ENCODE measurements around the gene SNRPD3. TPM values are rescaled to one million over a fixed set of nuclear protein-coding genes. Genes with fewer than 3 reads are reported as not detected.
"Not testable (repeated sequence)": the region's sequence is repeated elsewhere in the genome, so short reads cannot be mapped to it uniquely, and the experiment has no call there.

Gene SNRPD3
- polyA plus RNA-seq, 3 donors = 221 to 231 (median 227) TPM

DNA sequence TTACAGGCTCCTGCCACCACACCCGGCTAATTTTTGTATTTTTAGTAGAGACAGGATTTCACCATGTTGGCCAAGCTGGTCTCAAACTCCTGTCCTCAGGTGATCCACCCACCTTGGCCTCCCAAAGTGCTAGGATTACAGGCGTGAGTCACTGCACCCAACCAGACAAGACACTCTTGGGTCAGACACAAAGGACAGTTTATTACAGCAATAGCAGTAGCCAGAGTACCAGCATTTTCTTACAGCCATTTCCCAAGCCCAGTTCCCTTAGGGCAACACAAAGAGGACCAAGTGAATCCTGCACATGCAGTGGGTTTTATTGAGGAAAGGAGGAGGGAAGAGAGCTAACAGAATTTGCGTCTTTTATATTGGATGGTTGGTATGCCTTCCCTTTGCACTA lies 24.8 kb upstream of the SNRPD3 start:
- not testable (repeated sequence) for DNase-seq (ENCODE audit: low read depth in 3 of 3, low spot score in 2 of 3)

DNA sequence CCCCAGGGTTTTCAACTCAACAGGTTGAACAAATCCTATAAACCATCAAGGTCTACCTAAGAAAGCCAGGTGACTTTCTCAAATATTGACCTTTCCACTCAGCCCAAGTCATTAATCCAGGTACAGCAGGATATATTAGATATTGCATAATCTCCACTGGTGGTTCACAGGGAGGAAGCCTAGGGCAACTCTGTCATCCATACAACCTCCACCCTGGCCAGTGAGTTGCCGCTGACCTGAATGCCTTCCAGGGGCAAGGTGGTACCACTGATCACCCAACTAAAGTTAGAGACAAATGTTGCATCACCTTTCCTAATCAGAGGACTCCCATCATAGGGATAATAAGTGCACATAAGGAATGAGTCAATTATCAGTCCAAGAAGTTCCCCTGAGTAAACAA lies 23.7 kb upstream of the SNRPD3 start:
- DNase-seq (ENCODE audit: low read depth in 3 of 3, low spot score in 2 of 3) = no peak

DNA sequence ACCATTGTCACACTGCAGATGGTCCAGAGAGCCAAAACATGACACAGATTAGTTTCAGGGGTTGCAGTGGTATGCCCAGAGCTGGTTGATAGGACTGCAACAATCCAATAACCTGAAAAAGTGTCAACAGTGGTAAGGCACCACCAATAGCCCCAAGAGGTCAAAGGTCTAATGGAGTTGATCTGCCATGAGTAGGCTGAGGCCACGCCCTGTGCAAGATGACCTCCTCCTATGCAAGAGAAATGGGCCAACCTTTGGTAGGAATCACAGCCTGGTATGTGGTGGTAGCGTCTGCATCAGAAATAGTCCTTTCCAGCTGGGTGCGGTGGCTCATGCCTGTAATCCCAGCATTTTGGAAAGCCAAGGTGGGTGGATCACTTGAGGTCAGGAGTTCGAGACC lies 20.5 kb upstream of the SNRPD3 start:
- no peak for DNase-seq (ENCODE audit: low read depth in 3 of 3, low spot score in 2 of 3)

DNA sequence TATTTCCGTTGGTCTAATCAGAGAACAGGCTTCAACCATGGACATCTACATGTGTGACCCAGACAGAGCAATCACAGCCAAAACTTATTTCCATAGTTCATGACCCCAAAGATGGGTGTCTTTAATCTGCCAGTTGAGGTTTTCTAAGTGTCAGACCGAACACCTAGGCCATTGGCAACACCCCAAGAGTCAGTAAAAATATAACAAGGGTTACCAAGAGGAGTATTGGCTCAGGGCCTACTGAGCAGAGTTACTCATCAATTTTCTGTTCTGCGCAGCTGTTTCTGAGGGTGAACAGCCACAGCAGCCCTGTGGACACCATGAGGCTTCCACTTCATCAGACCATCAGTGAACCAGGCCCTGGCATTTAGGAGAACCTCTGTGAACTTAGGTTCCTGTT lies 19.7 kb upstream of the SNRPD3 start:
- DNase-seq (ENCODE audit: low read depth in 3 of 3, low spot score in 2 of 3) = no peak

DNA sequence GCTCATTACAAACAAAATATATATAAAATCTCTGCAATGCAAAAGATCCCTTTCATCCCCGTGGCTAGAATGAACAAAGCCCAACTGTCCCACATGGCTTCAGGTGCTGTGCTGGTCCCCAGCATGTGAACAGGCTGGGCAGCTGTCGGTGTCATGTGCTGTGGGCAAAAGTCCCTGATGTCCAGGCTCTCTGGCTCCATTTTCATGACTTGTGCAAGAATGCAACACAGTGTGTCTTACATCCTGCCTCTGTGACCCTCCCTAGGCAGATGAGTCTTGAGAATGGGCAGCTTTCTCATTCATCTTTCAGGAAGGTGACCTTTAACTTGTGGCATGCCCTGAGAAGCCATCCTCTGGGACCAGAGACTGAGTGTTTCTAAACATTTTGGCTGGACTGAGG lies 15.3 kb upstream of the SNRPD3 start:
- no peak for DNase-seq (ENCODE audit: low read depth in 3 of 3, low spot score in 2 of 3)

DNA sequence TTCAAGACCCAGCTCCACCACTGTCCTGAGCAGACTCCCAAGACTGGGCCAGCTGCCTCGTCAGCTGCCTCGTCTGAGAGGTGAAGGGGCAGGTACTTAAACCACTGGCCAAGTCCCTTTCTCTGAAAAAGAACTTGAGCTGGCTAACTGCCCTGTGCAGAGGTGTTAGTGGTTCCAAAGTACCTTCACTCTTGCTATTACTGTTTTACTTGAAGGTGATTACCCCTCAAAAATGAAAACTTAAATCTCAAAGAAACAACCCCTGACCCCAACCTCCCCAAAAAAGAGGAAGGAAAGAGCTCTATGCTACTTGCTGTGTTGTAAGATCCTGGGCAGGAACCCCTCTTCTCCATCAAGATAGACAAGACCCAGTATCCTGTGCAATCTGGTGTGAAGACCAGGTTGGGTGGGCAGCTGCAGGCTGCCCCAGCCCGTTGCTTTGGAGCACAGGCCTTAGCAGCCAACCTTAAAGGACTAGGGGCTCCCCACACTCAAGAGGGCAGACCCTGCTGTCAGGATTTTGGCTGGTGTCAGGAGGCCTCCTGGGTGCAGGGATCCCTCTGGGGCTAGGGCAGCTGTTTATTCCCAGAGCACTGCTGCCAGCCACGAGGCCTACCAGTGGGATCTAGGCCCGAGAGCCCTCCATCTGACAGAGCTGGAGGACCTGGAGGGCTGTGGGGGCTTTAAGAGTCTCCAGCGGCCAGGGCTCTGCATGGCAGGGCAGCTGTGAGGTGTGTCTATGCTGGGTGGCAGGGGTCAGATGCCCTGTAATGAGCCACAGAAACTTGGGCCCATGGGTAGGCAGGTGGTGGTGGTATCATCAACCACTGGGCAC lies 13.9 kb upstream of the SNRPD3 start:
- DNase-seq (ENCODE audit: low read depth in 3 of 3, low spot score in 2 of 3) = no peak

DNA sequence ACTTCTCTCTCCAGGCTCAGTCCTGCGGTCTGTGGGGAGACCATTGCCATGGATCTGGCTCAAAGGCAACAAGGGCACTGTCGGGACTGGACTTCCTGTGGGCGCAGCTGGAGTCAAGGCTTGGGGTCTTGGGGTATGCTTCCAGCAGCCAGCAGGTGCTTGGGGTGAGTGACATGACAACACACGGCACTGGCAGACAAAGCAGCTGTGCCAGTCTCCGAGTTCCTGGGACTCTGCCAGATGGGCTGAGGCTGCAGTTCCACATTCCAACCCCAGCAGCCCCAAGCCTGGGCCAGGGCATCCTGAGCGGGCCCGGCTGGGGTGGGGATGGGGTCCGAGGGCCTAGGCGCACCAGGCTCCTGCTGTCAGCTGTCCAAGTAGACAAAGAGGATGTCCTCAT lies 13.2 kb upstream of the SNRPD3 start:
- no peak for DNase-seq (ENCODE audit: low read depth in 3 of 3, low spot score in 2 of 3)

DNA sequence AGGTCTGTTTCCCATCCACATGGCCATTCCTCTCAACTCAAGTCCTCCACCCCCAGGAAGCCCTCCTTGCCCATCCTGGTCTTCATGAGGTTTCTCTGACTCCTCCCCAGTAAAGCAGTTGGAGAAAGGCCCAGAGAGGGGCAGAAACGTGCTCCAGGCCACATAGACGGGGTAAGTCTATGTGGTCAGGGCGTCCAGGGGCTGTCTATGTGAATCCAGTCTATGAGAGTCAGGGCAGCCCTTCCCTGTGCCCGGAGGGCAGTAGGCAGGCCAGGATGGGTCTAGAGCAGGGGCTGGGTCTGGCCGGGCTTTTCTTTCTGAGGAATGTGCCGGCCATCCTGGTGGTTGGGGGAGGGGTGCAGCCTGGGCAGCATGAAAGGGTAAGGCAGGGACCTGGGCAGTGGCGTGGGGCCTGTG lies 12.6 kb upstream of the SNRPD3 start:
- DNase-seq (ENCODE audit: low read depth in 3 of 3, low spot score in 2 of 3) = no peak

DNA sequence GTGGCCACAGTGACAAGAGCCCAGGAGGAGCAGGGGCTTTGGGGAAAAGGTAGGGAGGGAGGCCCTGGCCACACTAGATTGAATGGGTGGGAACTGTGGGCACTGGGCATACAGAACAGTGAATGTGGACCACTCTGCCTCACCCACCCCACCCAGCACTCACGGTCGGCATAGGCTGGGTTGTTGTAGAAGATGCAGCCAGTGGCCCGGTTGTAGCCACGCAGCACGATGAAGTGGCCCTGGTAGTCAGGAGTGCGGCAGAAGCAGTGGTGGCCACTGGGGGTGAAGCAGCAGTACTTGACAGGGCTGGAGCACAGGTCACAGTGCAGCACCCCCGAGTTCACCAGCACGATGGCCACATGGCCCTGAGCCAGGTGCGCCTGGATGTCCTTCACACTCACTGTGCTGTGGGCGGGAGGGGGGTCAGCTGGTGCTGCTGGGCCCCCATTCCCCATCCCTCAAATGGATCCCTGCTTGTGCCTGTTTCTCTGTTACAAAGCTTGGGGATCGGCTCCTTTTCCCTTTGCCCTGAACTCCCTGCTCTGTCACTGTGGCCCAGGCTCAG lies 12.0 kb upstream of the SNRPD3 start:
- no peak for DNase-seq (ENCODE audit: low read depth in 3 of 3, low spot score in 2 of 3)

DNA sequence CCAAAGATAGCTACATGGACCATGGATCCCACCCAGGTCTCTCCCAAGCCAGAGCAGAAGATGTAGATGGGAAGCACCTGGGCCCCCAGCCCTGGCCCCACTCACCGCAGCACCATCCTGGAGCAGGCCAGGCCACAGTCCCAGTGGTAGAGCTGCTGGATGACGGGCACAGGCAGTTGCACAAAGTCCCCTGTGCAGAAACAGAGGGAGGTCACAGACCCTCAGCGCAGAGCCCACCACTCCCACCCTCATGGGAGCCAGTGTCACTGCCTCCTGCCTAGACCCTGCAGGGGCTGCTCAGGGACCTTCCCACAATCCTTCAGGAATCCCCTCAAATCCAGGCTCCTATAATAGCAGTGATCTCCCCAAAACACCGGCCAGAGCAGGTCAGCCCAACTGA lies 7.0 kb upstream of the SNRPD3 start:
- no peak for DNase-seq (ENCODE audit: low read depth in 3 of 3, low spot score in 2 of 3)

DNA sequence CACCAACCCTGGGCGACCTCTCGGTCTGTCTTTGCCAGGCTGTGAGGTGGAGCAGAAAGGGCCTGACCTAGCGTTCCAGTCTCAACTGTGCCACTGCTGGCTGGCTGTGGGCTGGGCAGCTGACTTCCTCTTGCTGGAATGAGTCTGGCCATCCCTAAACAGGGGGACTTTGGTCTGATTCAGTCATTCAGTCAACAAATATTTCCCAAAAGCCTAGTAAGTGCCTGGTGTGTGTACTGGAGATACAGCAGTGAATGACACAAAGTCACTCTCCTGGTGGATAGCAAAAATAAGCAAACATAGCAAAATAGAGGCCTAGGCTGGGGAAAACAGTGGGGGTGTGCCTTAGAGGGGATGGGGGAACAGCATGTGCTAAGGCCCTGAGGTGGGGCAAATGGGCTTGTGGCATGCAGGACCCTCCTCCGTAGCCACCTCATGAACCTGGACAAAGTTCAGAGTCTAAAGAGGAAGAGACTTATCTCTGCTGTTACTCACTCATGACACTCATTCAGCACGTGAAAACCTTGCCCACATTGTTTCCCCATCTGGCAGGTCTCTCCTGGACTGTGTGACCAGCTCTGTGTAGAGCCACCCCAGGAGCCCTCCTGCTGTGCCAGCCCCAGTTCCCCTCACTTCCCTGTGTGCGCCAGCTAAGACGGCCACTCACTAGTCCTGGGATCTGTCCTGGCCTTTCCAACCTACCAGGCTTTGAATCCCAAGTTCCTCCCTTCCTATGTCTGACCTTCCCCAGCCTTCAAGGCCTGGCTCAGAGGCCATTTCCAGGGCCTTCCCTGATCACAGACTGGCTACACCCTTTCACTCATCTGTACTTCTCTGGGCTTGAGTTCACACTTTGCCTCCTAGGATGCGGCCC lies 5.5 kb upstream of the SNRPD3 start:
- DNase-seq (ENCODE audit: low read depth in 3 of 3, low spot score in 2 of 3) = no peak

DNA sequence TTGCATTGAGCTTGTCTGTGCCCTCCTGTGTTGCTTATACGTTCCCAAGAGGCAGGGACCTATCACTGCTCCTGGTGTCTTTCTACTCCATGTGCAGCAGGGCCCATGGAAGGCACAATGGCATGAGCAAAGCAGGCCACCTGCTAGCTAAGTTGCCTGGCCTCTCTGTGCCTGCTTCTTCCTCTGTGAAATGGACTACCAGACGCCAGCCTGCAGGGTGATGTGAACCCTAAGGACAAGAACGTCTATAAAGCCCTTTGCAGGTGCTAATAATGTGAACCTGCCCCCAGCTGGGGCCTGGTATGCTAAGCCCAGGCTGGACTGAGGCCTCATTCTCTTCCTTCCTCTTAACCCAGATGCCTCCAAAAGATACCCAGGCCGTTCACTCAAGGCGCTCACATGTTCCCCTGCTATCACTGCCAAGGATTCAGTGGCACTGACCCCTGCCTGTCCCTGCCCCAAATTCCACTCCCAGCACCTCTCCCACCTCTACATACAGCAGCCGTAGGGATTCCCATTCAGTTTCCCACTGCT lies 4.8 kb upstream of the SNRPD3 start:
- DNase-seq (ENCODE audit: low read depth in 3 of 3, low spot score in 2 of 3) = no peak

DNA sequence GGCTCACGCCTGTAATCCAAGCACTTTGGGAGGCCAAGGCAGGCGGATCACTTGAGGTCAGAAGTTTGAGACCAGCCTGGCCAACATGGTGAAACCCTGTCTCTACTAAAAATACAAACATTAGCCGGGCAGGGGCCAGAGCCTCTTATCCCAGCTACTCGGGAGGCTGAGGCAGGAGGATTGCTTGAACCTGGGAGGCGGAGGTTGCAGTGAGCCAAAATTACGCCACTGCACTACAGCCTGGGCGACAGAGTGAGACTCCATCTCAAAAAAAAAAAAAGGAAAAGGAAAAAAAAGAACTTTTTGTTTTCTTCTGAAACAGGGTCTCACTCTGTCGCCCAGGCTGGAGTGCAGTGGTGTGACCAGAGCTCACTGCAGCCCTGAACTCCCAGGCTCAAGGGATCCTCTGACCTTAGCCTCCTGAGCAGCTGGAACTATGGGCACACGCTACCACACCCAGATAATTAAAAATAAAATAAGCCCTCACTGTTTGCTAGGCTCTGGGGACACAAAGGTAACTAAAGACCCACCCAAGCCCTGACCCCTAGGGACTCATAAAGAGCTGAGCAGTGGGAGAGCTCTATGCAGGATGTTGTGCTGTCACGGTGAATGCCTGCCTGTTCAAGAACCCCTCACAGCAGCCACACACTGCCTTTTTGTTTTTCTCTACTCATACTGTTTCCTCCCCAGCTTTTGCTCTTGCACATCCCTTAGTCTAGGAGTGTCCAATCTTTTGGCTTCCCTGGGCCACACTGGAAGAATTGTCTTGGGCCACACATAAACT lies 3.1 kb upstream of the SNRPD3 start:
- DNase-seq (ENCODE audit: low read depth in 3 of 3, low spot score in 2 of 3) = not testable (repeated sequence)

DNA sequence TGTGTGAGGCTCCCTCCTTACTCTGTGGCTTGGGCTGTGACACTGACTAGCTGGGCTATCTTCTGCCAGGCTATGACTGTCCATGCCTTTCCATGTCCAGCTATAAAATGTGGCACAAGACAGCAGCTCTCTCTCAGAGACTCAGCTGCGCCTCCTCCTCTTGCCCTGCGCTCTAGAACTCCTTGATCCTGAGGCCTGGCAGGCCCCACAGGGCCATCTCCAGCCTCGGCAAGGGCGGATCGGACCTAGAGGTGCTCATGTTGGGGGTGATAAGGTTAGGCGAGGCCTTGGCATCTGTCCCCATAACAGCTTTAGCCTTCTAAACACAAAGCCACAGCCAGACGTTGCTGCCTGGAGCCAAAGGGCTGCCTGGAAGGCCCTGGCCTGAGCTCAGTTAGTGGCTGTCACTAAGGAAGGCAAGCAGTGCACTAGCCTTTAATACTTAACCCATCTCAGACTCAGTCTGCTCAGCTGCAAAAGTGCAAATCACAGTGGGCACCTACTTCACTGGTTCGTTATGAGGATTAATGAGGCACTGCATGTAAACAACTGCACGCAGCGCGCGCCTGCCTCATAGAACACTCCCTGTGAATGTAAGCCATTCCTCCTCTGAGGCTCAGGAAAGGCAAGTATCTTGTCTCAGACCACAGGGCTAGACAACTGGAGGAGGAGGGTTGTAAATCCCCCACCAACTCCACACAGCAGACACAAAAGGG lies 2.0 kb upstream of the SNRPD3 start:
- no peak for DNase-seq (ENCODE audit: low read depth in 3 of 3, low spot score in 2 of 3)

DNA sequence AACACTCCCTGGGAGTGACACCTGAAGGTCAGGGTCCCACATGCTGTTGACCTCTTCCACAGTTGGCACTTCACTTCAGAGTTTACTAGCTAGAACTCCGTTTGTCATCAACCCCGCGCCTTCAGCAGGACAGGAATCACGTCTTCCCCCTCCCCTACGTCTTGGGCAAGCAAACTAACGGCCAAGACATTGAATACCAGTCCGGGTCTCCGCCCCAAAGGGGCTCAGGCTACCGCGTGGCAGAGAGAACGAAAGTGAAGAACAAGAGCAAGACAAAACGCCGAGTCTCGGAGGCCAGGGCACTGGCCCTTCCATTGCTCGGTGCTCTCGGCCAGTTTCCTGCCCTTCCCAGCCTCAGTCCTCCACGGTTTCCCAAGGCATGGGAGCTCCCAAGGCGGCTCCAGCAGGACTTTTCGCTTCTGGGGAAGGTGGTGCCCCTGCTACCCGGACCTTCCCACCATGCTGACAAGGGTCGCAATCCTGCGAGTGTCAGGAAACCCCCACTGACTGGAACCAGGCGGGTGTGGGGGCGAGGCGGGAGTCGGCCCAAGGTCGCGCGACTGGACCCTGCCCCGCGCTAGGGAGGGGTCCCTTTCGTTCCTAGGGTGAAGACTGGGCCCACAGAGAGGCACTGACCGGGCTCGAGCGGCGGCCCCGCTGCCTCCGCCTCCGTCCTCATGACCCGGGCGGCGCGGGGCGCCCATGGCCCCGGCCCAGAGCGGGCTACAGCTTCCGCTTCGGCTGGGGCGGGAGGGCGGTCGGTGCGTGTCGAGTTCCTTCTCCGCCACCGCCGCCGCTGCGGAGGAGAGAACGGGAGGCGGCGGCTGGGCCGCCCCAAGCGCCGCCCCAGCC lies 1.3 kb upstream of the SNRPD3 start, which contains the start of gene GUCD1:
Gene GUCD1 (minus strand): TSS at position 826 of the 852 bp plus-strand sequence. CDS start 147 bp downstream, at position 679.
- no peak for DNase-seq (ENCODE audit: low read depth in 3 of 3, low spot score in 2 of 3)

DNA sequence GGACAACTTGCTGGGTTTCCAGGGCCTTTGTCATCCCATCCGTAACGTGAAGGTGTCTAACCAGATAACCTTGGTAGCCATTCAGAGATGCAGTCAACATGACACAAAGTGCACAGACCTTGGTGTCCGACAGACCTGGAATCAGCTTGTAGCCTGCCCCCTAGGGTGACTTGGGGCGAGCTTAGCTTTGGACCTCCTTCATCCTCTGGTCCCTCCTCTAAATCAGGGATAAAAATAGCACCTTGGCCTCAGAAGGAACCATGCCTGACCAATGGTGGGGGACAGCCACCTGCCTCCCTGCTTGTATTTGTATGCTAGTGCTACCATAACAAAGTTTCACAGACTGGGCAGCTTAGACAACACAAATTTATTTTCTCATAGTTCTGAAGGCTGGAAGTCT lies 3.7 kb downstream of the SNRPD3 start:
- DNase-seq (ENCODE audit: low read depth in 3 of 3, low spot score in 2 of 3) = no peak

DNA sequence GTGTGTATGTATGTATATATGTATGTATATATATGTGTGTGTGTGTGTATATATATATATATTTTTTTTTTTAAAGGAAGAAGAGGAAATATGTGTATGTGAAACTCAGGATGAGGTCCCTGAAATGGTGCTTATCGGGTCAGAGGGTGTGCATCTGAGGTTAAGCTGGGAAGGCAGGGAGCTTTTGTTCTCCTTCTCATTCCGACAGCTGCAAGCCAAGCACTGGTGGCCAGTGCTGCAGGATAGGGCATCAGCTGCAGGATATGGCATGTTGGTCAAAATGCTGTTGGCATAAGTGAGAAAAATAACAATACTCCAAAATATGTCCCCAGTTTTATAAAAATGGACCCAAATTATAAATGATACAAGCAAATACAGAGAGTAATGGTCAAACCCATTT lies 7.4 kb downstream of the SNRPD3 start:
- no peak for DNase-seq (ENCODE audit: low read depth in 3 of 3, low spot score in 2 of 3)

DNA sequence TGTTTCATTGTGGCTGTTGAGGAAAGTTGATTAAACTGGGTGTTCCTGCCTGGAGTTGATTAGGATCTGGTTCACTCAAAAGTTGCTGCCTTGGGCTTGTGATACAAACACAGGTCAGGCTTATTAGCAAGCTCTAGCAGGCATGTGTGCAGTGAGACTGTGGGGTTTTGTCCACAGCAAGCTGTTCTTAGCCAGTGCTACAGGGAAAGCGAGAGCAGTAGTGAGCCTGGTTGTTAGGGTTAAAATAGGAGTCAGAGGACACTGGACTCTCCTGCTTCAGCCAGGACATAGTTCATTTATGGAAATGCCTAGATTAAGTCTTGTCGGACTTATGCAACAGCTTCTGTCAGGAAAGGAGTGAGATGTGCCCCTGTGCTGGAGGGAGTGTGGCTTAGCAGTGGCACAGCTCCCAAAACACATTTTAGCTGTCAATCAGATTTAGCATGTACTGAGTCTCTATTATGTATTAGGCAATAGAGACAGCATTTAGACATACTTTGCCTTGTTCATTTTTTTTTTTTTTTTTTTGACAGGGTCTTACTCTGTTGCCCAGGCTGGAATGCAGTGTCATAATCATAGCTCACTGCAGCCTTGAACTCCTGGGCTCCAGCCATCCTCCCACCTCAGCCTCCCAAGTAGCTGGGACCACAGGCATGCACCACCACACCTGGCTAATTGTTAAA lies 8.7 kb downstream of the SNRPD3 start:
- no peak for DNase-seq (ENCODE audit: low read depth in 3 of 3, low spot score in 2 of 3)
